ENCODE data around the gene SLC25A25.

DNA sequence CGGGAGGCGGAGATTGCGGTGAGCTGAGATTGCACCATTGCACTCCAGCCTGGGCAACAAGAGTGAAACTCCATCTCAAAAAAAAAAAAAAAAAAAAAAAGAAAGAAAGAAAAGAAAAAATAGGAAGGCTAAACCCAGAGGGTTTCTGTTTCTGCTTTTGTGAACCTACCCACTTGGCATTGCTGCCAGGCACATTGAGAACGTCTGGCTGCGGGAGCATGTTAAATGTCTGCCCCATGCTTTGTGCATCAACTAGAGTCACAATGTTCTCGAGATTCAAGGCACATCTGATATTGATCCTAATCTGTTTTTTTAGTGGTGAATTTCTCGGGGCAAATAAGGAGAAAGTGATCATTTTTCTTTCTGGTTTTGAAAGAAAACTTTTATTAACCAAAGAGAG, 2.8 kb downstream of the SLC25A25 start:
- TF ChIP-seq CEBPB (IDR thresholded peaks at IDR 0.05) (no peak), TAF1 (IDR thresholded peaks at IDR 0.05; ENCODE audit: low read depth) (no peak), ZBTB7A (IDR thresholded peaks at IDR 0.05; ENCODE audit: low read depth) (no peak), EP300 (IDR thresholded peaks at IDR 0.05; ENCODE audit: borderline replicate concordance) (no peak), YY1 (IDR thresholded peaks at IDR 0.05; ENCODE audit: low read depth) (no peak), TCF12 (IDR thresholded peaks at IDR 0.05; ENCODE audit: low read depth) (no peak), TEAD4 (IDR thresholded peaks at IDR 0.05) (no peak), CREB1 (IDR thresholded peaks at IDR 0.05; ENCODE audit: low read depth) (no peak)
- TF ChIP-seq, protein P1, sequence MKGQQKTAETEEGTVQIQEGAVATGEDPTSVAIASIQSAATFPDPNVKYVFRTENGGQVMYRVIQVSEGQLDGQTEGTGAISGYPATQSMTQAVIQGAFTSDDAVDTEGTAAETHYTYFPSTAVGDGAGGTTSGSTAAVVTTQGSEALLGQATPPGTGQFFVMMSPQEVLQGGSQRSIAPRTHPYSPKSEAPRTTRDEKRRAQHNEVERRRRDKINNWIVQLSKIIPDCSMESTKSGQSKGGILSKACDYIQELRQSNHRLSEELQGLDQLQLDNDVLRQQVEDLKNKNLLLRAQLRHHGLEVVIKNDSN (IDR thresholded peaks at IDR 0.05): no peak
- TF ChIP-seq, protein P2, sequence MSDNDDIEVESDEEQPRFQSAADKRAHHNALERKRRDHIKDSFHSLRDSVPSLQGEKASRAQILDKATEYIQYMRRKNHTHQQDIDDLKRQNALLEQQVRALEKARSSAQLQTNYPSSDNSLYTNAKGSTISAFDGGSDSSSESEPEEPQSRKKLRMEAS (IDR thresholded peaks at IDR 0.05): no peak
